H1 (cell line): Measurements from ENCODE around the gene C5orf15. TPM values are rescaled to one million over a fixed set of nuclear protein-coding genes. Genes with fewer than 3 reads are reported as not detected.

Experiments used
- CTCF ChIA-PET: fragments of 300-600 bp; sonication (Branson Sonifier 250); formaldehyde crosslinking; loops from one replicate; lab custom pipeline; 2021; ENCODE audit not compliant: partially characterized antibody; lab: Charles Lee
- POLR2A ChIA-PET: fragments of 300-600 bp; sonication (Branson Sonifier 250); formaldehyde crosslinking; loops from one replicate; lab custom pipeline; 2021; ENCODE audit warnings: inconsistent platforms; ENCODE audit not compliant: partially characterized antibody; lab: Charles Lee
- DNase-seq, 2 experiments: peaks; one replicate each; pipeline versions ENCODE4 v3.0.0 to v3.0.0-alpha.2; 2010 to 2022; ENCODE audit warnings: low spot score in 2 of 2, low read depth in 1 of 2, mixed read lengths in 1 of 2
- FAIRE-seq: peaks from 2 replicates; lab custom pipeline; 2011; peaks lifted over from hg19 to GRCh38; lab: Jason Lieb, UNC
- H2AFZ ChIP-seq: 2 replicates; pipeline ENCODE4 v1.8.1; 2012; ENCODE audit warnings: low read length, inconsistent platforms
- H2AK5ac ChIP-seq: 2 replicates; pipeline ENCODE4 v1.6.1; 2013; ENCODE audit warnings: low read depth, low read length
- H2BK120ac ChIP-seq: replicated peaks from 2 replicates; pipeline ENCODE3; 2013; ENCODE audit warnings: low read depth, low read length, inconsistent platforms
- H2BK12ac ChIP-seq: 2 replicates; pipeline ENCODE4 v1.6.1; 2013; ENCODE audit warnings: low read depth, low read length
- H2BK15ac ChIP-seq: 2 replicates; pipeline ENCODE4 v1.6.1; 2013; ENCODE audit warnings: low read length
- H2BK20ac ChIP-seq: 2 replicates; pipeline ENCODE4 v1.6.1; 2013; ENCODE audit warnings: low read length
- H2BK5ac ChIP-seq: 2 replicates; pipeline ENCODE4 v1.6.1; 2013; ENCODE audit warnings: low read depth, low read length
- H3K14ac ChIP-seq: 2 replicates; pipeline ENCODE4 v1.6.1; 2013; ENCODE audit warnings: inconsistent platforms; ENCODE audit not compliant: insufficient read length
- H3K18ac ChIP-seq: 2 replicates; pipeline ENCODE4 v1.6.1; 2013; ENCODE audit warnings: low read length; ENCODE audit errors: extremely low read depth
- H3K23ac ChIP-seq: 2 replicates; pipeline ENCODE4 v1.6.1; 2013; ENCODE audit warnings: inconsistent platforms; ENCODE audit not compliant: insufficient read length
- H3K23me2 ChIP-seq: 2 replicates; pipeline ENCODE4 v1.6.1; 2013; ENCODE audit warnings: low read depth, low read length
- H3K27ac ChIP-seq: 2 replicates; pipeline ENCODE4 v1.6.1; 2011; ENCODE audit warnings: low read depth, low read length, inconsistent platforms
- H3K27me3 ChIP-seq, 4 experiments: replicated peaks in 1 of 4; 1 replicate in 1 of 4; 2 replicates in 3 of 4; pipeline versions ENCODE4 v1.6.1 to v1.8.1; 2011 to 2013; ENCODE audit warnings: low read length in 3 of 4, mild to moderate bottlenecking in 3 of 4, inconsistent platforms in 2 of 4, mixed read lengths in 2 of 4, moderate library complexity in 1 of 4; ENCODE audit not compliant: control insufficient read depth in 3 of 4, insufficient read depth in 3 of 4; ENCODE audit errors: extremely low read depth in 1 of 4
- H3K36me3 ChIP-seq, 4 experiments: 2 replicates each; pipeline versions ENCODE4 v1.6.1 to v1.8.1; 2011 to 2013; ENCODE audit warnings: mild to moderate bottlenecking in 4 of 4, low read length in 3 of 4, moderate library complexity in 2 of 4, control low read depth in 1 of 4, inconsistent platforms in 1 of 4; ENCODE audit not compliant: insufficient read depth in 4 of 4, control insufficient read depth in 2 of 4
- H3K4ac ChIP-seq: replicated peaks from 2 replicates; pipeline ENCODE3; 2013; ENCODE audit warnings: low read length, low read depth, mixed read lengths, inconsistent platforms; ENCODE audit not compliant: insufficient read length
- H3K4me1 ChIP-seq, 4 experiments: replicated peaks in 1 of 4; 1 replicate in 1 of 4; 2 replicates in 3 of 4; pipeline versions ENCODE4 v1.6.1 to v1.8.1; 2011 to 2013; ENCODE audit warnings: low read length in 3 of 4, inconsistent platforms in 2 of 4, mixed read lengths in 1 of 4; ENCODE audit not compliant: insufficient read depth in 4 of 4, control insufficient read depth in 3 of 4
- H3K4me2 ChIP-seq, 2 experiments: 2 replicates each; pipeline versions ENCODE4 v1.6.1 to v1.8.1; 2011 to 2013; ENCODE audit warnings: low read depth in 2 of 2, low read length in 2 of 2, control low read depth in 1 of 2, inconsistent platforms in 1 of 2, mild to moderate bottlenecking in 1 of 2; ENCODE audit not compliant: insufficient read depth in 1 of 2
- H3K4me3 ChIP-seq, 4 experiments: fragments of 200-600, 300-600 bp in 1 of 4; sonication (generic), shearing (Covaris generic), sonication (Bioruptor Twin) in 1 of 4; 2 replicates each; pipeline versions ENCODE4 v1.5.1 to v1.8.1; 2011 to 2016; ENCODE audit warnings: low read length in 4 of 4, low read depth in 3 of 4, control low read depth in 2 of 4, inconsistent platforms in 2 of 4, mild to moderate bottlenecking in 2 of 4, mixed read lengths in 1 of 4, moderate library complexity in 1 of 4; ENCODE audit not compliant: insufficient read depth in 2 of 4; ENCODE audit errors: extremely low read depth in 1 of 4
- H3K56ac ChIP-seq: replicated peaks from 2 replicates; pipeline ENCODE3; 2013; ENCODE audit warnings: low read depth, mild to moderate bottlenecking, mixed read lengths, low read length, inconsistent platforms; ENCODE audit not compliant: insufficient read length
- H3K79me1 ChIP-seq: 2 replicates; pipeline ENCODE4 v1.6.1; 2013; ENCODE audit warnings: low read depth, low read length, control low read depth
- H3K79me2 ChIP-seq, 2 experiments: 2 replicates each; pipeline versions ENCODE4 v1.6.1 to v1.8.1; 2012 to 2013; ENCODE audit warnings: low read length in 2 of 2, mild to moderate bottlenecking in 2 of 2, inconsistent platforms in 1 of 2; ENCODE audit not compliant: insufficient read depth in 2 of 2, control insufficient read depth in 1 of 2
- H3K9ac ChIP-seq, 4 experiments: replicated peaks in 1 of 4; 1 replicate in 1 of 4; 2 replicates in 3 of 4; pipeline versions ENCODE4 v1.6.1 to v1.8.1; 2011 to 2013; ENCODE audit warnings: low read depth in 3 of 4, low read length in 3 of 4, control low read depth in 2 of 4, mild to moderate bottlenecking in 2 of 4, moderate library complexity in 2 of 4, inconsistent platforms in 1 of 4; ENCODE audit errors: extremely low read depth in 1 of 4
- H3K9me3 ChIP-seq, 2 experiments: 2 replicates each; pipeline versions ENCODE4 v1.6.1 to v1.8.1; 2012 to 2013; ENCODE audit warnings: mild to moderate bottlenecking in 2 of 2, moderate library complexity in 2 of 2, control low read depth in 1 of 2, inconsistent platforms in 1 of 2, low read depth in 1 of 2, low read length in 1 of 2, mixed read lengths in 1 of 2; ENCODE audit not compliant: insufficient read depth in 2 of 2
- H4K20me1 ChIP-seq, 2 experiments: replicated peaks in 1 of 2; 2 replicates each; pipeline versions ENCODE3 to v1.8.1; 2011 to 2013; ENCODE audit warnings: inconsistent platforms in 2 of 2, low read length in 2 of 2, mild to moderate bottlenecking in 1 of 2; ENCODE audit not compliant: insufficient read depth in 2 of 2, control insufficient read depth in 1 of 2
- H4K5ac ChIP-seq: 2 replicates; pipeline ENCODE4 v1.6.1; 2013; ENCODE audit warnings: low read length, low read depth, mixed read lengths, inconsistent platforms; ENCODE audit not compliant: insufficient read length
- H4K8ac ChIP-seq: 2 replicates; pipeline ENCODE4 v1.8.0; 2013; ENCODE audit warnings: mild to moderate bottlenecking, moderate library complexity, low read length, inconsistent platforms; ENCODE audit not compliant: insufficient read depth; ENCODE audit errors: extremely low read depth
- H4K91ac ChIP-seq: replicated peaks from 2 replicates; pipeline ENCODE3; 2013; ENCODE audit warnings: low read length, mixed read lengths, inconsistent platforms; ENCODE audit not compliant: insufficient read length
- CHD2 ChIP-seq: IDR thresholded peaks from 2 replicates; pipeline ENCODE4 v1.6.1; 2012; ENCODE audit warnings: low read length, improper control_type of control experiment
- CTCF ChIP-seq, 3 experiments: IDR thresholded peaks; 1 replicate in 2 of 3; 2 replicates in 1 of 3; pipeline versions ENCODE4 v1.5.1 to v1.6.1; 2011; ENCODE audit warnings: low read length in 3 of 3, mild to moderate bottlenecking in 3 of 3, inconsistent platforms in 2 of 3, low read depth in 1 of 3, moderate library complexity in 1 of 3; ENCODE audit not compliant: insufficient read depth in 1 of 3; ENCODE audit errors: control extremely low read depth in 1 of 3
- EZH2 ChIP-seq: fragments of 200-600 bp; sonication (generic); IDR thresholded peaks from 2 replicates; pipeline ENCODE4 v1.7.1; 2012; ENCODE audit warnings: low read depth, mild to moderate bottlenecking, moderate library complexity, low read length, inconsistent platforms; ENCODE audit not compliant: severe bottlenecking
- MAX ChIP-seq: IDR thresholded peaks from 2 replicates; pipeline ENCODE4 v1.6.1; 2012; ENCODE audit warnings: inconsistent platforms
- POLR2AphosphoS5 ChIP-seq: IDR thresholded peaks from 2 replicates; pipeline ENCODE4 v1.6.1; 2011; ENCODE audit warnings: low read depth, low read length
- RAD21 ChIP-seq, 2 experiments: IDR thresholded peaks in 1 of 2; conservative IDR thresholded peaks in 1 of 2; 2 replicates each; pipeline ENCODE4 v1.6.1; 2011; ENCODE audit warnings: low read depth in 2 of 2, low read length in 2 of 2, improper control_type of control experiment in 1 of 2, inconsistent platforms in 1 of 2, mild to moderate bottlenecking in 1 of 2, moderate library complexity in 1 of 2
- RNF2 ChIP-seq: fragments of 200-900, 300-1000 bp; sonication (generic); IDR thresholded peaks from 2 replicates; pipeline ENCODE4 v1.7.1; 2016; ENCODE audit warnings: borderline replicate concordance, low read depth, mild to moderate bottlenecking, antibody characterized with exemption, low read length; ENCODE audit not compliant: poor library complexity, severe bottlenecking; ENCODE audit errors: missing control alignments
- SAP30 ChIP-seq: fragments of 300-600 bp; sonication (generic); IDR thresholded peaks from 2 replicates; pipeline ENCODE4 v1.7.1; 2012; ENCODE audit warnings: low read length, moderate library complexity, mild to moderate bottlenecking, inconsistent platforms; ENCODE audit not compliant: insufficient read depth, insufficient replicate concordance
- SUZ12 ChIP-seq: fragments of 200-600 bp; sonication (generic); IDR thresholded peaks from 2 replicates; pipeline ENCODE4 v1.6.1; 2012; ENCODE audit warnings: mild to moderate bottlenecking, inconsistent platforms, low read length, moderate library complexity, mixed read lengths
- TBP ChIP-seq: IDR thresholded peaks from 2 replicates; pipeline ENCODE4 v1.6.1; 2011; ENCODE audit warnings: low read depth, low read length, improper control_type of control experiment
- WGBS, 2 experiments: shearing (Covaris generic) in 1 of 2; methylation state at CpG; one replicate each; pipeline versions ENCODE4 v1.1.6 to v1.1.7; 2013 to 2015; ENCODE audit warnings: low lambda C conversion rate in 2 of 2, mixed read lengths in 2 of 2, inconsistent platforms in 1 of 2, low coverage in 1 of 2, missing lambda C conversion rate in 1 of 2; ENCODE audit not compliant: insufficient replicate concordance in 2 of 2, insufficient coverage in 1 of 2, insufficient read length in 1 of 2; ENCODE audit errors: extremely low coverage in 1 of 2, missing lambda C conversion rate in 1 of 2; 5-methylcytosine and 5-hydroxymethylcytosine counted together
- polyA plus RNA-seq, 7 experiments: library from polyadenylated mRNA; depleted of rRNA in 3 of 7; stranded (reverse) in 5 of 7; unstranded in 2 of 7; fragments of >200 nt in 5 of 7; fragments of 200-250 nt in 2 of 7; gene quantifications; 1 replicate in 5 of 7; 2 replicates in 1 of 7; 4 replicates in 1 of 7; pipeline versions ENCODE4 v1.2.1 to v1.2.3, GENCODE V29; 2011 to 2013; ENCODE audit warnings: missing spikeins in 2 of 7, mixed read lengths in 2 of 7
- total RNA-seq: library from RNA; stranded (reverse); fragmentation: NEBNext Ultra II Directional; extraction: Animal tissue kit (Norgen Biotek cat#: 25700); gene quantifications from 2 replicates; pipeline ENCODE4 v1.2.1, GENCODE V29; 2021

The C5orf15 gene
- total and polyA plus RNA-seq, 2 of the 8 experiments (the other 6 are each of a cell fraction or from before 2014, with no cell fraction given): 31.7 to 39.3 TPM

- Histone ChIP-seq H3K4me1 (peaks cover 12 to 31% (median 20%) of the 10 kb centered on the region in 4 experiments), H3K79me1 (peaks cover 19% of the 10 kb centered on the region), H2BK15ac (no peak overlapping the region), H4K5ac (no peak overlapping the region), H2AFZ (no peak overlapping the region), H3K4me2 (no peak overlapping the region), H3K56ac (no peak overlapping the region), H3K9ac (no peak overlapping the region), H2BK120ac (no peak overlapping the region), H4K91ac (no peak overlapping the region), H4K8ac (no peak overlapping the region), H3K18ac (no peak overlapping the region), H3K14ac (no peak overlapping the region), H2BK5ac (no peak overlapping the region), H2BK12ac (no peak overlapping the region), H2AK5ac (no peak overlapping the region), H3K27me3 (no peaks in the 10 kb centered on the region), H3K27ac (no peak overlapping the region), H3K23me2 (peaks cover 6% of the 10 kb centered on the region), H3K23ac (no peak overlapping the region), H4K20me1 (peaks cover 57 to 64% of the 10 kb centered on the region in 2 experiments), H2BK20ac (no peak overlapping the region), H3K36me3 (no peaks in the 10 kb centered on the region; a peak in 1 of 8 replicates), H3K4ac (no peak overlapping the region), H3K79me2 (peaks cover 71 to 99% of the 10 kb centered on the region in 2 experiments), H3K4me3 (no peak overlapping the region), H3K9me3 (no peaks in the 10 kb centered on the region)
- 91% methylated on average over 7 of the region's 7 CpGs; no CpG with 5 or more reads in 1 of the 2 experiments for WGBS, 2 experiments
- CTCF ChIA-PET: interaction anchor here (0.7 to 9.3 kb wide), 8 partner anchors 8 to 1163 kb away, joined by 3 to 160 read pairs (median 4); partner anchors contain the start of gene CDKN2AIPNL
- DNase-seq (no peak), FAIRE-seq (no peak)
- POLR2A ChIA-PET: no interaction called here
- TF ChIP-seq CTCF (IDR thresholded peaks at IDR 0.05; ENCODE audit: control extremely low read depth in 1 of 3, insufficient read depth in 1 of 3, low read depth in 1 of 3, low read length in 3 of 3) (no peak), RNF2 (no peak), MAX (no peak), TBP (no peak), CHD2 (no peak), RAD21 (IDR thresholded peaks at IDR 0.05 in 1 of 2, conservative IDR thresholded peaks at IDR 0.05 in 1 of 2; ENCODE audit: low read depth in 2 of 2, low read length in 2 of 2) (no peak), POLR2AphosphoS5 (no peak), EZH2 (no peak), SAP30 (no peak), SUZ12 (no peak)
These were observed 30.4 kb upstream of the C5orf15 start for GRCh38 chr5:133998807-133999206.
